Right lobe of liver (tissue), 6 donors: Measurements from ENCODE around the gene PEX12. TPM values are rescaled to one million over a fixed set of nuclear protein-coding genes. Genes with fewer than 3 reads are reported as not detected.
A peak's percentile ranks its signal among the peaks of the same experiment; 100 is the strongest.

Experiments
- ATAC-seq, 4 donors: fragments of 200-7000 bp; cut with Tn5 transposase; one replicate each; pipeline ENCODE4 v1.9.1; 2020; ENCODE audit warnings: mild to moderate bottlenecking in 4 of 4, moderate library complexity in 4 of 4
- DNase-seq, 3 donors: peaks; one replicate each; pipeline ENCODE4 v3.0.0-alpha.2; 2020
- H3K27ac ChIP-seq, 3 donors: fragments of 200-600 bp; one replicate each; pipeline ENCODE4 v1.8.0; 2022
- H3K27me3 ChIP-seq, 2 donors: fragments of 200-600 bp; one replicate each; pipeline ENCODE4 v1.8.0; 2022
- H3K36me3 ChIP-seq, 4 donors: fragments of 200-600 bp; sonication (generic) in 1 of 4; one replicate each; pipeline versions ENCODE4 v1.5.1 to v1.8.0; 2017 to 2022; ENCODE audit warnings: control low read depth in 1 of 4
- H3K4me1 ChIP-seq, 4 donors: fragments of 200-600 bp; sonication (generic) in 1 of 4; one replicate each; pipeline versions ENCODE4 v1.5.1 to v1.8.0; 2017 to 2022; ENCODE audit warnings: control low read depth in 1 of 4
- H3K4me3 ChIP-seq, 3 donors: fragments of 200-600 bp; one replicate each; pipeline ENCODE4 v1.8.0; 2022
- H3K9me3 ChIP-seq, 4 donors: fragments of 200-600 bp; sonication (generic) in 1 of 4; one replicate each; pipeline versions ENCODE4 v1.5.1 to v1.8.0; 2017 to 2022; ENCODE audit warnings: control low read depth in 1 of 4
- POLR2A ChIP-seq: fragments of 450-650 bp; IDR thresholded peaks from one replicate; pipeline ENCODE4 v1.6.1; 2017; ENCODE audit warnings: antibody characterized with exemption, mild to moderate bottlenecking
- WGBS: methylation state at CpG from one replicate; pipeline ENCODE4 v1.1.6; 2018; ENCODE audit warnings: low coverage, low lambda C conversion rate; ENCODE audit not compliant: insufficient coverage; ENCODE audit errors: missing lambda C conversion rate; 5-methylcytosine and 5-hydroxymethylcytosine counted together
- intact Hi-C, 2 donors: fragments of 100-400 bp; cut with DNase I; formaldehyde crosslinking; loops; one replicate each; pipeline versions ENCODE4 v1.11.2 to v1.14.1; 2022
- total RNA-seq, 6 experiments: library from RNA; depleted of rRNA in 2 of 6; stranded (reverse); fragments of >200 nt in 2 of 6; fragmentation: NEBNext Ultra II Directional in 3 of 6; extraction: Animal tissue kit (Norgen Biotek cat#: 25700) in 3 of 6; gene quantifications; one replicate each; pipeline versions ENCODE4 v1.1.0 to v1.2.4, GENCODE V29; 2016 to 2023
- TF ChIP-seq, protein P1 (sequence below), 4 donors: fragments of 200-600 bp in 3 of 4; fragments of 450-650 bp in 1 of 4; IDR thresholded peaks; one replicate each; pipeline versions ENCODE4 v1.5.1 to v1.8.0; 2016 to 2022; ENCODE audit warnings: antibody characterized with exemption in 4 of 4, mild to moderate bottlenecking in 2 of 4
- donor health status: DM: no; HTN: yes; CAD: no.
- donor health status: DM: no; HTN: no; CAD: no.
- donor health status: DM: no; HTN: no; CAD: no.
- donor health status: DM: no; HTN: yes; CAD: no.
- donor health status: DM: no; HTN: yes; CAD: no.

PEX12 gene
- total RNA-seq, 6 experiments from 2014 or later = 2.9 to 6.4 (median 4.3) TPM

DNA sequence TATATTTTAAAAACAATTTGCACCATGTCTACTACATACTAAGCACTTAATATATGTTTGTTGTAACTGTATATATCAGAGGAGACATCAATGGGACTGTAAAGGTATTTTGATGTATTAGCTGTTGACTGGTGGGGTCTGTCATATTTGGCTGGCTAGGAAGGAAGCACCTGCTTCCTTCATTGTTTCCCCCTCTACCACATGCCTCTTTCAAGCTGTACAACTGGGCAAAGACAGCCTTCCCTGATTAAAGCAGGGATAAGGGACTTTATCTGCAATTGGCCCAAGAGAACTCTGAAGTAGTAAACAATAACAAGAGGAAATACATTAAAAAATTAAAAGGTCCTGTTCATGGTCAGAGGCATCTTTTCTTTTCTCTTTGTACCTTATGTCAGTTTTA lies 35.4 kb downstream of the PEX12 start:
- ATAC-seq (no peak), DNase-seq (no peak)
- intact Hi-C loops = no loop called here
- Histone ChIP-seq H3K36me3 (no peaks in the 10 kb centered on the region), H3K4me1 (peaks cover 0 to 16% (median 0%) of the 10 kb centered on the region in 4 donors), H3K27ac (no peak overlapping the region), H3K4me3 (no peak overlapping the region), H3K27me3 (no peaks in the 10 kb centered on the region), H3K9me3 (no peaks in the 10 kb centered on the region)
- TF ChIP-seq POLR2A = no peak
- TF ChIP-seq, protein P1, sequence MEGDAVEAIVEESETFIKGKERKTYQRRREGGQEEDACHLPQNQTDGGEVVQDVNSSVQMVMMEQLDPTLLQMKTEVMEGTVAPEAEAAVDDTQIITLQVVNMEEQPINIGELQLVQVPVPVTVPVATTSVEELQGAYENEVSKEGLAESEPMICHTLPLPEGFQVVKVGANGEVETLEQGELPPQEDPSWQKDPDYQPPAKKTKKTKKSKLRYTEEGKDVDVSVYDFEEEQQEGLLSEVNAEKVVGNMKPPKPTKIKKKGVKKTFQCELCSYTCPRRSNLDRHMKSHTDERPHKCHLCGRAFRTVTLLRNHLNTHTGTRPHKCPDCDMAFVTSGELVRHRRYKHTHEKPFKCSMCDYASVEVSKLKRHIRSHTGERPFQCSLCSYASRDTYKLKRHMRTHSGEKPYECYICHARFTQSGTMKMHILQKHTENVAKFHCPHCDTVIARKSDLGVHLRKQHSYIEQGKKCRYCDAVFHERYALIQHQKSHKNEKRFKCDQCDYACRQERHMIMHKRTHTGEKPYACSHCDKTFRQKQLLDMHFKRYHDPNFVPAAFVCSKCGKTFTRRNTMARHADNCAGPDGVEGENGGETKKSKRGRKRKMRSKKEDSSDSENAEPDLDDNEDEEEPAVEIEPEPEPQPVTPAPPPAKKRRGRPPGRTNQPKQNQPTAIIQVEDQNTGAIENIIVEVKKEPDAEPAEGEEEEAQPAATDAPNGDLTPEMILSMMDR (IDR thresholded peaks at IDR 0.05) = no peak

DNA sequence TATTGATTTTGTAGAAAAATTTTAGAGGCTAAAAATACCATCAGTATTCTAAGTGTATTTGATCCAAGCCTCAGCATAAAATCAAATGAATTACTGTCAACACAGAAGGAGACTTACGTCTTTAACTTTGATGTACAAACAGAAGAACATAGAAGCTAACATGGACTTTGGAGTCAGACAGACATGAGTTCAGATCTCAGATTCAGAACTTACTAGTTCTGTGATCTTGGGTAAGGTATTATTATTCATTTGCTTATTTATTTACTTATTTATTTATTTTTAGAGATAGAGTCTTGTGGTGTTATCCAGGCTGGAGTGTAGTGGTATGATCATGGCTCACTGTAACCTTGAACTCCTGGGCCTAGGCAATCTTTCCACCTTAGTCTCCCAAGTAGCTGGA lies 36.9 kb downstream of the PEX12 start:
- ATAC-seq = peak in 1 of 4 donors; percentile 16
- Histone ChIP-seq H3K9me3 (no peaks in the 10 kb centered on the region), H3K36me3 (no peaks in the 10 kb centered on the region), H3K27me3 (no peaks in the 10 kb centered on the region), H3K27ac (peak overlapping the region; percentile 35 to 73 (median 61)), H3K4me3 (peak overlapping the region; percentile 16 to 36 (median 28)), H3K4me1 (peaks cover 0 to 16% (median 0%) of the 10 kb centered on the region in 4 donors)
- DNase-seq = no peak
- TF ChIP-seq POLR2A = no peak
- TF ChIP-seq, protein P1 (IDR thresholded peaks at IDR 0.05) = no peak
- intact Hi-C loops = no loop called here
- 8% methylated on average over 1 of the region's 1 CpG for whole genome bisulfite sequencing

DNA sequence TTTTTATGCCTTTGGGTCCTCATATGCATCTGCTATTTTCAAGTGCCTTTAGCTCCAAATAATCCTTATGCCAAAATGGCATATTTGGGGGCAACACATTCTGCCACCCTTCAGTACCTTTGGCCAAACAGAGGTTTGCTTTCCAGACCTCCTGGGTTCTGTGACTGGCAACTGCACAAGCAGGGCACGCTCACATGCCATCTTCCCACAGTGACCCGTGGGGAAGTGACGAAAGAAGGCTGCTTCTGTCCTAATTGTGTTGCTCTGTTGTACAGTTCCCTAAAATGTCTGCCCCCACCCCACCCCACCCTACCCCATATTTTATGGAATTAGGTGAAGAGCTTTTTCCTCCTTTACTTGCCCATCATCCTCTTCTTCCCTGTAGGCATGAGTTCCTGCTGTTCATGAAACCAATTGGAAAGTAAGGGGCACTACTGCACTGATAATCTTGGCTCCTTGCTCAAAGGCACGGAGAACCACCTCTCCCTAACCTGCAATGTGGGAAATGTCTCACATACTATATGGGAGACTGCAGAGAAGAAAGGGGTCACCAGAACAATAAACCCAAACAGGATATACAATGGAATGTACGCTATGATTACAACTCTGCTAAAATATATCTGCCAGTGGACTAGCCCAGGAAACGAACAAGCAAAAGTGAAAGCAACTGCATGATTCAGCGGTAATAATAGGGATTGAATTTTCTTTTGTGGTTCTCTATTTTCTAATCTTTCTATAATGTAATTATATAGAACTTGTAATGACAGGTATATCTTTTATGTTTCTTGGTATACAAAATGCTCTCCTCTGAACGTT lies 37.6 kb downstream of the PEX12 start:
- ATAC-seq (peak; percentile 68 to 80 (median 72)), DNase-seq (peak; percentile 45 to 65 (median 63))
- Histone ChIP-seq H3K4me1 (peaks cover 0 to 16% (median 0%) of the 10 kb centered on the region in 4 donors), H3K4me3 (peak overlapping the region; percentile 16 to 36 (median 28)), H3K36me3 (no peaks in the 10 kb centered on the region), H3K9me3 (no peaks in the 10 kb centered on the region), H3K27me3 (no peaks in the 10 kb centered on the region), H3K27ac (peak overlapping the region; percentile 35 to 73 (median 61))
- TF ChIP-seq POLR2A = peak; percentile 14
- TF ChIP-seq, protein P1 (IDR thresholded peaks at IDR 0.05) = no peak
- 18% methylated on average over 8 of the region's 8 CpGs for WGBS
- intact Hi-C loops = no loop called here

DNA sequence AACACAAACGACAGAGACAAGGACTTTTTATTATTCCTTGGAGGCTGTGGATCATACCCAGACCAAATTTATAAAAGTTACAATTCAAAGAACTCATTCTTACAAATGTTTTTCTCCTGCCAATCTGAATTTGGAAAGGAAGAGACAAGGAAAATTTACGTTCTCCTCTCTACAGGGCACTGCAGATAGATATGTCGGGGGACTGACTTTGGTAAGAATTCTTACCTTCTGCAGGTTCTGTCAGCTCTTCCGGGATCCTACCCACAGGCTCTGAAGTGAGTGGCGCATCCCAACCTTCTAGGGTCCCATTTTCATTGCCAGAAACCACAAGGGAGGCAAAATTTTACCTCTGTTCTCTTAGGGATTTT lies 38.7 kb downstream of the PEX12 start:
- Histone ChIP-seq H3K4me1 (peaks cover 0 to 18% (median 4%) of the 10 kb centered on the region in 4 donors), H3K4me3 (no peak overlapping the region), H3K9me3 (no peaks in the 10 kb centered on the region), H3K27ac (peak overlapping the region; percentile 5 to 73 (median 61)), H3K36me3 (no peaks in the 10 kb centered on the region), H3K27me3 (no peaks in the 10 kb centered on the region)
- WGBS = 0% methylated on average over 2 of the region's 5 CpGs
- TF ChIP-seq POLR2A = no peak
- TF ChIP-seq, protein P1 (IDR thresholded peaks at IDR 0.05) = no peak
- ATAC-seq = no peak
- no peak for DNase-seq
- intact Hi-C loops = loop anchor here in 1 of 2 donors (10.0 kb wide), 1 partner anchor 365 kb away; no protein-coding TSS in a partner anchor
